Heart left ventricle (tissue), 16 donors: ENCODE measurements around the gene BMPER. TPM values are rescaled to one million over a fixed set of nuclear protein-coding genes. Genes with fewer than 3 reads are reported as not detected.

Experiments used
- ATAC-seq, 4 donors: fragments of 200-7000 bp; cut with Tn5 transposase; one replicate each; pipeline ENCODE4 v1.9.1; 2020 to 2022; ENCODE audit warnings: moderate library complexity in 4 of 4, mild to moderate bottlenecking in 3 of 4, moderate number of reproducible peaks in 1 of 4
- DNase-seq, 5 donors: peaks; one replicate each; pipeline ENCODE4 v3.0.0-alpha.2; 2020
- H3K27ac ChIP-seq, 12 donors: fragments of 200-600 bp; sonication (generic) in 4 of 12; one replicate each; pipeline versions ENCODE4 v1.5.0 to v1.8.0; 2016 to 2022; ENCODE audit warnings: mild to moderate bottlenecking in 2 of 12
- H3K27me3 ChIP-seq, 9 donors: fragments of 200-600 bp; sonication (generic) in 2 of 9; one replicate each; pipeline versions ENCODE4 v1.5.1 to v1.8.0; 2016 to 2022; ENCODE audit warnings: mild to moderate bottlenecking in 3 of 9
- H3K36me3 ChIP-seq, 9 donors: fragments of 200-600 bp; sonication (generic) in 2 of 9; one replicate each; pipeline versions ENCODE4 v1.5.0 to v1.8.0; 2018 to 2022; ENCODE audit warnings: mild to moderate bottlenecking in 2 of 9
- H3K4me1 ChIP-seq, 12 donors: fragments of 200-600 bp; sonication (generic) in 4 of 12; one replicate each; pipeline versions ENCODE4 v1.5.0 to v1.8.0; 2016 to 2022; ENCODE audit warnings: mild to moderate bottlenecking in 3 of 12
- H3K4me3 ChIP-seq, 12 donors: fragments of 200-600 bp; sonication (generic) in 4 of 12; one replicate each; pipeline versions ENCODE4 v1.5.0 to v1.8.0; 2017 to 2022; ENCODE audit warnings: mild to moderate bottlenecking in 9 of 12, moderate library complexity in 4 of 12
- H3K9me3 ChIP-seq, 12 donors: fragments of 200-600 bp; sonication (generic) in 4 of 12; one replicate each; pipeline versions ENCODE4 v1.5.0 to v1.8.0; 2016 to 2022; ENCODE audit warnings: mild to moderate bottlenecking in 1 of 12
- CTCF ChIP-seq, 12 donors: fragments of 200-600 bp; sonication (generic) in 4 of 12; IDR thresholded peaks; one replicate each; pipeline versions ENCODE4 v1.5.0 to v1.8.0; 2018 to 2022; ENCODE audit warnings: antibody characterized with exemption in 12 of 12, mild to moderate bottlenecking in 5 of 12
- POLR2A ChIP-seq, 2 donors: fragments of 450-650 bp; IDR thresholded peaks; one replicate each; pipeline ENCODE4 v1.6.1; 2017; ENCODE audit warnings: antibody characterized with exemption in 2 of 2, mild to moderate bottlenecking in 2 of 2, moderate library complexity in 2 of 2
- WGBS, 4 donors: extraction: QIAGEN DNeasy Blood & Tissue Kit in 2 of 4; methylation state at CpG; one replicate each; pipeline versions ENCODE4 v1.1.5 to v1.1.7; 2013 to 2018; 5-methylcytosine and 5-hydroxymethylcytosine counted together
- intact Hi-C, 10 donors: fragments of 100-400 bp; cut with DNase I; formaldehyde crosslinking; loops; one replicate each; pipeline versions ENCODE4 v1.11.1 to v1.14.2; 2022
- polyA plus RNA-seq, 2 donors: library from polyadenylated mRNA; stranded (reverse); fragments of 200-250 nt; gene quantifications; one replicate each; pipeline ENCODE4 v1.2.3, GENCODE V29; 2013
- total RNA-seq, 9 donors: library from RNA; depleted of rRNA in 2 of 9; stranded (reverse); fragments of >200 nt in 2 of 9; fragmentation: NEBNext Ultra II Directional in 3 of 9; extraction: Animal tissue kit (Norgen Biotek cat#: 25700) in 3 of 9; gene quantifications; one replicate each; pipeline versions ENCODE4 v1.1.0 to v1.2.4, GENCODE V29; 2016 to 2023
- donor health status: ischemic (EF 13 %, LVEDD 7.1; RV severe dilation, severe dysfunction).
- donor health status: healthy with polysubstance abuse.
- donor health status: DM: no; HTN: yes; CAD: no.
- donor health status: DM: no; HTN: no; CAD: no.
- donor health status: ischemic (EF 25% LVEDD 6.9; RV normal size, moderate dysfunction).
- donor health status: ischemic (EF 25% LVEDD 5.7; RV mildly dilated, moderate dysfunction).
- donor health status: healthy.
- donor health status: DM: yes; HTN: yes; CAD: no.
- donor health status: ischemic (EF 35%, LVEDD 5.7; RV mildly dilated, moderate dysfunction).
- donor health status: nonischemic (EF 11% LVEDD 7.7; RV severe dilation, severe dysfunction).
- donor health status: DM: yes; HTN: yes; CAD: no.
- donor health status: PGD.
- donor health status: ischemic (EF 29% LVEDD 5.4; RV normal size, mild dysfunction).
- donor health status: nonischemic (EF 23%, LVEDD 6.1; RV moderate dilation, normal function).

The BMPER gene
- total and polyA plus RNA-seq, 11 donors = 0.05 to 4.2 (median 0.85) TPM

- no peak for DNase-seq
- 60 to 65% (median 65%) methylated on average over 3 of the region's 3 CpGs for WGBS, 4 donors
- H3K4me1 ChIP-seq = peaks cover 0 to 11% (median 0%) of the 10 kb centered on the region in 12 donors
- no peak overlapping the region for H3K4me3 ChIP-seq
- intact Hi-C loops = no loop called here
- no peaks in the 10 kb centered on the region for H3K36me3 ChIP-seq
- H3K27me3 ChIP-seq = no peaks in the 10 kb centered on the region
- H3K27ac ChIP-seq = no peak overlapping the region
- peak; percentile 33 to 85 (median 66) for ATAC-seq
- TF ChIP-seq CTCF (IDR thresholded peaks at IDR 0.05) = no peak
- no peak for TF ChIP-seq POLR2A (IDR thresholded peaks at IDR 0.05)
- no peaks in the 10 kb centered on the region for H3K9me3 ChIP-seq
Observed at GRCh38 chr7:34155220-34155908, 250.0 kb downstream of the BMPER start.

- Histone ChIP-seq H3K9me3 (no peaks in the 10 kb centered on the region), H3K36me3 (no peaks in the 10 kb centered on the region), H3K4me3 (no peak overlapping the region), H3K27me3 (no peaks in the 10 kb centered on the region), H3K27ac (no peak overlapping the region), H3K4me1 (peaks cover 0 to 11% (median 0%) of the 10 kb centered on the region in 12 donors)
- 69 to 83% (median 79%) methylated on average over 2 of the region's 2 CpGs for WGBS, 4 donors
- no peak for TF ChIP-seq CTCF (IDR thresholded peaks at IDR 0.05)
- no peak for TF ChIP-seq POLR2A (IDR thresholded peaks at IDR 0.05)
- no peak for ATAC-seq
- intact Hi-C loops = no loop called here
- no peak for DNase-seq
Observed at GRCh38 chr7:34156336-34156735, 251.0 kb downstream of the BMPER start.

GRCh38 chr7:34157137-34157536, 251.8 kb downstream of the BMPER start:
- ATAC-seq (peak in 2 of 4 donors; percentile 30 to 43), DNase-seq (peak in 1 of 5 donors; percentile 40)
- 67 to 80% (median 74%) methylated on average over 2 of the region's 2 CpGs for WGBS, 4 donors
- H3K36me3 ChIP-seq = no peaks in the 10 kb centered on the region
- TF ChIP-seq POLR2A (IDR thresholded peaks at IDR 0.05) (no peak), CTCF (IDR thresholded peaks at IDR 0.05) (no peak)
- peaks cover 0 to 11% (median 0%) of the 10 kb centered on the region in 12 donors for H3K4me1 ChIP-seq
- no peak overlapping the region for H3K4me3 ChIP-seq
- intact Hi-C loops = no loop called here
- H3K9me3 ChIP-seq = no peaks in the 10 kb centered on the region
- peak overlapping the region in 1 of 12 donors; percentile 17 for H3K27ac ChIP-seq
- no peaks in the 10 kb centered on the region for H3K27me3 ChIP-seq

GRCh38 chr7:34158368-34159153, 253.2 kb downstream of the BMPER start:
- H3K27ac ChIP-seq = peak overlapping the region in 4 of 12 donors; percentile 13 to 43 (median 37)
- peak in 3 of 5 donors; percentile 31 to 63 (median 38) for DNase-seq
- intact Hi-C loops = no loop called here

More at GRCh38 chr7:34158368-34159153, 253.2 kb downstream of the BMPER start:
- no peak for TF ChIP-seq POLR2A (IDR thresholded peaks at IDR 0.05)
- peak in 1 of 12 donors; percentile 13 for TF ChIP-seq CTCF (IDR thresholded peaks at IDR 0.05)
- Histone ChIP-seq H3K4me1 (peaks cover 0 to 11% (median 0%) of the 10 kb centered on the region in 12 donors), H3K27me3 (no peaks in the 10 kb centered on the region), H3K36me3 (no peaks in the 10 kb centered on the region), H3K4me3 (no peak overlapping the region), H3K9me3 (no peaks in the 10 kb centered on the region)
- ATAC-seq = peak; percentile 76 to 86 (median 80)
- WGBS, 4 donors = 58 to 61% (median 59%) methylated on average over 12 of the region's 12 CpGs
